SH-SY5Y (cell line): Measurements from ENCODE around the gene HPCAL1.

Source experiments
- GATA2 ChIP-seq: IDR thresholded peaks from 2 replicates; pipeline ENCODE4 v1.6.1; 2011; ENCODE audit warnings: mild to moderate bottlenecking, low read depth, low read length
- GATA3 ChIP-seq: IDR thresholded peaks from 2 replicates; pipeline ENCODE4 v1.6.1; 2011; ENCODE audit warnings: low read depth, mild to moderate bottlenecking, low read length, moderate library complexity

The HPCAL1 gene

GRCh38 chr2:10359731-10360329, 57.1 kb downstream of the HPCAL1 start:
- TF ChIP-seq GATA2 (no peak), GATA3 (no peak)

- TF ChIP-seq GATA3 (no peak), GATA2 (no peak)
Measured at GRCh38 chr2:10360460-10360849, 57.8 kb downstream of the HPCAL1 start.

GRCh38 chr2:10360850-10361588, 58.3 kb downstream of the HPCAL1 start:
- TF ChIP-seq GATA2 (0 out of 2 replicates have a peak, but pooled peaks have one; percentile 22), GATA3 (no peak)

GRCh38 chr2:10362096-10362897, 59.6 kb downstream of the HPCAL1 start:
- no peak for TF ChIP-seq GATA3
- no peak for TF ChIP-seq GATA2

- TF ChIP-seq GATA2 = no peak
Measured at GRCh38 chr2:10362898-10363454, 60.3 kb downstream of the HPCAL1 start.

GRCh38 chr2:10363861-10364610, 61.3 kb downstream of the HPCAL1 start:
- TF ChIP-seq GATA3 (no peak), GATA2 (no peak)

- TF ChIP-seq GATA3 (no peak), GATA2 (no peak)
Measured at GRCh38 chr2:10365412-10365811, 62.7 kb downstream of the HPCAL1 start.

- TF ChIP-seq GATA3 = no peak
- no peak for TF ChIP-seq GATA2
Measured at GRCh38 chr2:10366601-10367270, 64.0 kb downstream of the HPCAL1 start.

- no peak for TF ChIP-seq GATA2
- no peak for TF ChIP-seq GATA3
Measured at GRCh38 chr2:10367472-10368439, 65.1 kb downstream of the HPCAL1 start.

- no peak for TF ChIP-seq GATA2
- TF ChIP-seq GATA3 = no peak
Measured at GRCh38 chr2:10368491-10369231, 66.0 kb downstream of the HPCAL1 start.
